ENCODE results near the gene NELFE.

DNA sequence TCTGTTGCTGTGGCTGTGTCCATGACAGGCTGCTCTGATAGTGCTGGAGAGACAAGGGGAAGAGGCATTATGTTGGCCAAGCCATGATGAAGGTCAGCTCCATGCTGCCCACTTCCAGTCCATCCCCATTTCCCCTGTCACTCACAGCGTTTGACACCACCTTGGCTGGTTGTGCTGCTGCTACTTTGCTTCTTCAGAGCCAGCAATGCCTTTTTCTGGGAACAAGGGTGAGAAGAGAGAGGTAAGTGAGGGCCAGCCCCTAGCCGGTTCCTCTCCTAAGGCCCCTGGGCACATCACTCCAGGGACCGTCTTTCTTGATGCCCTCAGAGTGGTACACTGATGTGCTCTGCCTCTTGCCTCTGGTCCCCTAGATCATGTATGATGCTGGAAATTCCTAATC is 2.0 kb downstream of the NELFE start:
- TF ChIP-seq POLR2A (IDR thresholded peaks at IDR 0.05) (no peak), POLR2AphosphoS5 (IDR thresholded peaks at IDR 0.05; ENCODE audit: insufficient read depth in 1 of 2, low read depth in 1 of 2) (no peak)
- TF ChIP-seq, protein P1, sequence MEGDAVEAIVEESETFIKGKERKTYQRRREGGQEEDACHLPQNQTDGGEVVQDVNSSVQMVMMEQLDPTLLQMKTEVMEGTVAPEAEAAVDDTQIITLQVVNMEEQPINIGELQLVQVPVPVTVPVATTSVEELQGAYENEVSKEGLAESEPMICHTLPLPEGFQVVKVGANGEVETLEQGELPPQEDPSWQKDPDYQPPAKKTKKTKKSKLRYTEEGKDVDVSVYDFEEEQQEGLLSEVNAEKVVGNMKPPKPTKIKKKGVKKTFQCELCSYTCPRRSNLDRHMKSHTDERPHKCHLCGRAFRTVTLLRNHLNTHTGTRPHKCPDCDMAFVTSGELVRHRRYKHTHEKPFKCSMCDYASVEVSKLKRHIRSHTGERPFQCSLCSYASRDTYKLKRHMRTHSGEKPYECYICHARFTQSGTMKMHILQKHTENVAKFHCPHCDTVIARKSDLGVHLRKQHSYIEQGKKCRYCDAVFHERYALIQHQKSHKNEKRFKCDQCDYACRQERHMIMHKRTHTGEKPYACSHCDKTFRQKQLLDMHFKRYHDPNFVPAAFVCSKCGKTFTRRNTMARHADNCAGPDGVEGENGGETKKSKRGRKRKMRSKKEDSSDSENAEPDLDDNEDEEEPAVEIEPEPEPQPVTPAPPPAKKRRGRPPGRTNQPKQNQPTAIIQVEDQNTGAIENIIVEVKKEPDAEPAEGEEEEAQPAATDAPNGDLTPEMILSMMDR (IDR thresholded peaks at IDR 0.05), result no peak

All from vagina (tissue), 2 donors.